Activated T-cell treated with anti-CD3 and anti-CD28 coated beads for 4 hours (primary cell): ENCODE data around the gene CRYAA.
"Not testable (repeated sequence)": the region's sequence is repeated elsewhere in the genome, so short reads cannot be mapped to it uniquely, and the experiment has no call there.

Experiments used
- DNase-seq: peaks from one replicate; pipeline ENCODE4 v3.0.0-alpha.2; 2020

CRYAA gene

GRCh38 chr21:43178175-43178826, 9.5 kb downstream of the CRYAA start:
- DNase-seq: not testable (repeated sequence)

DNA sequence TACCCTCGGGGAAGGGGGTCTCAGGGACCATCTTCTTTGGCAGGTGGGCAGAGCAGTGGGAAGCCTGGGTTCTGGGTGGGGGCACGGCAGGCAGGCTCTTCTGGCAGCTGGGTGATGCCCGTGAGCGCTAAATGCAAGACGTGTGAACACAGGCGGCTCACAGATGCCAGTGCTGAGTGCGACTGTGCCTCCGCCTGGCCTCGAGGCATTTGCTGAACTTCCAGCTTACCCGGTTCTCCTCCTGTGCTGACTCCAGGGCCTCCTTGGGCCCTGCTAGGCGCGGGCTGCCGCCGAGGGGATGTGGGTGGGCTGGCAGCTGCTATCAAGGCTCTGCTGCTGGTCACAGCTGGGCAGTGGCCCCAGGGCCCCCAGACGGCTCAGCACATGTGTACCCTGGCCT, 12.2 kb downstream of the CRYAA start:
- not testable (repeated sequence) for DNase-seq

DNA sequence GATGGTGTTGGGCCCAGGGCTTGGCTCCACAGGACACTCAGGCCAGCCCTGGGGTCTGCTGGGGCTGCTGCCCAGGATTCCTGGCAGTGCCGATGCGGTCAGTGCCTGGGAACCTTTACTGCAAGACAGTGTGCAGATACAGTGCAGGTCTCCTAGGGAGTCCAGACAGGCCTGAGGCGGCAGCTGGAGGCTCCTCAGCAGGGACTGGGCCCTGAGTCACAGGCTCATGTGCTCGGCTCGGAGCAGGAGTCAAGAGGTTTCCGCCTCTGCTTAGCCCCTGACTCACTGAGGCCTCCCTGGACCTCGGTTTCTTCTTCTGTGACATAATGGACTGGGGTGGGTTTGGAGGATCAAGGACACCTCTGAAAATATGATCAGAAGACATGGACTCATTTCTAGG, 18.5 kb downstream of the CRYAA start:
- DNase-seq: not testable (repeated sequence)

DNA sequence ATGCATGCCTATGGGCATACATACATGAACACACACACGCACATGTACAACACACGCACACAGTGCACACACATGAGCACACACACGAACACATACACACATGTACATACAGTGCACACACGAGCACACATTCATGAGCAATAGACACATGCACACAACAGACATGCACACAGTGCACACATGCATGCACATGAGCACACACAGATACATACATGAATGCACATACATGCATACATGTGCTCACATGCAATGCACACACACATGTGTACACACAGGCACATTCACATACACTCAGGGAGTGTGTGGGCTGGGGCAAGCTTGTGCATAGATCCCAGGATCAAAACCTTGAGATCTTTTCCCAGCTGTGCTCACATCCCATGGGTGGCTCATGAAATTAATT, 18.9 kb downstream of the CRYAA start:
- DNase-seq: no peak

DNA sequence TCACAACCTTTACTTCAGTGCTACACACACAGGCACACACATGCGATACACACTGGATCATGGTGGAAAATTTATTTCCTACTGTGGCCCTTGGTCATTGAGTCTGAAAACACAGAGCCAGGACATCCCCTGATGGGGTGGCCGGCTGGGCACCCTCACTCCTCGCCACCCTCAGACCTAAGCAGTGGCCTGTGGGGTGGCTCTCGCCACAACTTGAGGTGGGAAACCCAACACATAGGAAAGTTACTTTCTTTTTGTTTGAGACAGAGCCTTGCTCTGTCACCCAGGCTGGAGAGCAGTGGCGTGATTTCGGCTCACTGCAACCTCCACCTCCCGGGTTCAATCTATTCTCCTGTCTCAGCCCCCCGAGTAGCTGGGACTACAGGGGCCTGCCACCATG, 19.4 kb downstream of the CRYAA start:
- DNase-seq: no peak

- DNase-seq: no peak
Measured at GRCh38 chr21:43188592-43189210, 19.9 kb downstream of the CRYAA start.

- DNase-seq: no peak
Measured at GRCh38 chr21:43189936-43190335, 21.1 kb downstream of the CRYAA start.

- DNase-seq: no peak
Measured at GRCh38 chr21:43190544-43190943, 21.7 kb downstream of the CRYAA start.

GRCh38 chr21:43190951-43191350, 22.1 kb downstream of the CRYAA start:
- DNase-seq: no peak

- no peak for DNase-seq
Measured at GRCh38 chr21:43191521-43191920, 22.7 kb downstream of the CRYAA start.

DNA sequence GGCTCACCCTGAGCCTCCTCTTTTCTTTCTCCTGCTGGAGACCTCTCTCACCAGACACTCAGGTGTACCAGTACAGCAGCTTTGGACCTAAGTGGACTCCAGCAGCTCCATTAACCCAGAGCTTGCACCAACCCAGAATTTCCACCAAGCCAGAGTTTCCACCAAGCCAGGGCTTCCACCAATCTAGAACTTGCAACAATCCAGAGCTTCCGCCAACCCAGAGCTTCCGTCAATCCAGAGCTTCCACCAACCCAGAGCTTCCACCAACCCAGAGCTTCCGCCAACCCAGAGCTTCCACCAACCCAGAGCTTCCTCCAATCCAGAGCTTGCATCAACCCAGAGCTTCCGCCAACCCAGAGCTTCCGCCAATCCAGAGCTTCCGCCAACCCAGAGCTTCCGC, 23.2 kb downstream of the CRYAA start:
- DNase-seq: no peak

GRCh38 chr21:43192501-43193081, 23.8 kb downstream of the CRYAA start:
- no peak for DNase-seq

GRCh38 chr21:43193088-43193650, 24.4 kb downstream of the CRYAA start:
- no peak for DNase-seq

DNA sequence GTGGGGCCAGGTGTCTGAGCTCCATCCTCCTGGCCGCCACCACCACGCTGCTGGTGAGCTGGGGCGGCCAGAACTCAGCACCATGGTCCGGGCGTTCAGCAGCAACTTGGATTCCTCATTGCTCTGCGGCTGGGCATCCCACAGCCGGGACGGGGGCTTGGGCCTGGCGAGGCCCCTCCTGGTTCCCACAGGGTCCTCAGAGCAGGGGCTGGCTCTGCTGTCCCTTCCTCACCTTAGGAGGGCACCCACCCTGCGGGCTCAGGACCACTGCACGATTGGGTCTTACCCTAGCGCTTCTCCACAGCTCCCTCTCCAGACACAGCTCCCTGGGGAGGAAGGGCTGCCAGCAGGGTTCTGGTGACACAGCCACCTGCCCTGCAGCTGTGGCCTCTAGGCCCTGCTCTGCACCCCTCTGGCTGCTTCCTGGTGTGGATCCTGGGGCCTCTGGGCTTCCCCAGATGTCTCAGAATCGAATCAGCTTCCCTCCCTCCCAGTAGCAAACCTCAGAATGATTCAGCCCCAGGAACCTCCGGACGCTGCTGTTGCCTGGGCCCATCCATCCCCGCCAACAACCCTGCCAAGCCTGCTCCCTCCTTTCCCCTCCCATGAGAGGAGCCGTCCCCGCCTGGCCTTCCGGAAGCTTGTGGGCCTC, 25.0 kb downstream of the CRYAA start:
- no peak for DNase-seq

GRCh38 chr21:43194303-43195120, 25.7 kb downstream of the CRYAA start:
- DNase-seq: no peak

DNA sequence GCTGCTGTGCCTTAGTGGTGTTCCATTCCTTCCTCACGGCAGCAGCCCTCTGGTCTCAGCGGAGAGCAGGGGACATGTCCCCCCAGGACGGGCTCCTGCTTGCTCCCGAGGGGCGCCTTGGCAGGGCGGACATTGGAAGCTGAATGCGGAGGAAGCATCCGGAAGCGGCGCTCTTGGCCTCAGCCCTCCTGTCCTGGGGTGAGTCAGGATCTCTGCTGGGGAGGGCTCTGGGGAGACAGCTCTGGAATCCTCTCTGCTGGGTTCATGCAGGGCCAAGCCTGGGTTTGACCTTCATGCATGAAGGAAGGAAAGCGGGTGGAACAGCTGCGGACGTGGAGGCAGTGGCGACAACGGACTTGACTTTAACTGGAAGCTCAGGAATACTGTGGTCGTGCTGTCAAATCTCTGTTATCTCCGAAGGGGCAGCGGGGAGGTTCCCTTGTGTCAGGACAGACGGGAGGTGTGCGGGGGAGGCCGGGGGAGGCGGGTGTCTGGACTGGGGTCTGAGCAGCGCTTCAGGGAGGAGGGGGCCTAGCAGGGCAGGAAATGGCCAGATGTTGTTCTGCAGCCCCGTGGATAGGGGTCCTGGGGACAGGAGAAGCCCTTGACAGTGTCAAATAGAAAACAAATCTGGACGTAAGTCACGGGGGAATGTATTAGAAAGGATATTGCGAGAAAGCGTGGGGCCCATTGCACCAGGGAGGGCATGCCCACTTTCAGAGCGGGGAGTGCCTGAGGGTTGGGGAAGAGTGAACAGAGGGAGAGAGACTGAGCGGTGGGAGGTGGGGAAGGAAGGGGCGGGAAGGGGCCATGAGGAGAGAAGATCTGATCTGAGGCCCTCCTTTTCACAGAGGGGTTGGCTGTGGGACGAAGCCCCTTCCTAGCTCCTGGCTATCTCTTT, 26.6 kb downstream of the CRYAA start:
- DNase-seq: no peak

GRCh38 chr21:43196826-43197225, 28.0 kb downstream of the CRYAA start:
- DNase-seq: no peak

- DNase-seq: no peak
Measured at GRCh38 chr21:43198376-43198775, 29.6 kb downstream of the CRYAA start.

GRCh38 chr21:43201491-43201890, 32.7 kb downstream of the CRYAA start:
- no peak for DNase-seq

- no peak for DNase-seq
Measured at GRCh38 chr21:43203591-43203990, 34.8 kb downstream of the CRYAA start.

- no peak for DNase-seq
Measured at GRCh38 chr21:43204638-43205037, 35.8 kb downstream of the CRYAA start.
